Natural killer cell (primary cell): ENCODE measurements around the gene ST3GAL3. TPM values are rescaled to one million over a fixed set of nuclear protein-coding genes. Genes with fewer than 3 reads are reported as not detected.
A peak's percentile ranks its signal among the peaks of the same experiment; 100 is the strongest.

Source experiments
- ATAC-seq, 3 donors: fragments of 150-1000 bp in 2 of 3; fragments of 200-7000 bp in 1 of 3; cut with Tn5 transposase; 1 replicate in 1 of 3; 2 replicates in 2 of 3; pipeline ENCODE4 v1.10.0; 2021; ENCODE audit warnings: mild to moderate bottlenecking in 2 of 3, moderate library complexity in 2 of 3
- DNase-seq, 2 donors: peaks; one replicate each; pipeline versions ENCODE4 v3.0.0 to v3.0.0-alpha.2; 2013 to 2021; ENCODE audit warnings: mixed read lengths in 1 of 2
- H3K27ac ChIP-seq: one replicate; pipeline ENCODE4 v1.5.1; 2013; ENCODE audit warnings: mild to moderate bottlenecking, low read length
- H3K27me3 ChIP-seq: one replicate; pipeline ENCODE4 v1.6.1; 2013; ENCODE audit warnings: low read length; ENCODE audit not compliant: control insufficient read depth, insufficient read depth
- H3K36me3 ChIP-seq: one replicate; pipeline ENCODE4 v1.6.1; 2013; ENCODE audit warnings: low read length; ENCODE audit not compliant: control insufficient read depth, insufficient read depth
- H3K4me1 ChIP-seq: one replicate; pipeline ENCODE4 v1.6.1; 2013; ENCODE audit warnings: low read length; ENCODE audit not compliant: control insufficient read depth, insufficient read depth
- H3K4me3 ChIP-seq: one replicate; pipeline ENCODE4 v1.5.1; 2013; ENCODE audit warnings: low read length
- H3K9me3 ChIP-seq: one replicate; pipeline ENCODE4 v1.6.1; 2013; ENCODE audit warnings: low read length; ENCODE audit not compliant: control insufficient read depth, insufficient read depth
- H3K27ac Mint-ChIP-seq, 2 donors: one replicate each; pipeline ENCODE4 v1.8.0; 2022; ENCODE audit warnings: mild to moderate bottlenecking in 2 of 2, mixed read lengths in 2 of 2, moderate library complexity in 1 of 2
- H3K27me3 Mint-ChIP-seq, 2 donors: one replicate each; pipeline ENCODE4 v1.8.0; 2022; ENCODE audit warnings: low read depth in 2 of 2, mixed read lengths in 2 of 2
- H3K36me3 Mint-ChIP-seq: one replicate; pipeline ENCODE4 v1.8.0; 2022; ENCODE audit warnings: mixed read lengths
- H3K4me1 Mint-ChIP-seq, 2 donors: one replicate each; pipeline ENCODE4 v1.8.0; 2022; ENCODE audit warnings: mixed read lengths in 2 of 2
- H3K4me3 Mint-ChIP-seq: one replicate; pipeline ENCODE4 v1.8.0; 2022; ENCODE audit warnings: mild to moderate bottlenecking, moderate library complexity, mixed read lengths
- H3K9me3 Mint-ChIP-seq, 2 donors: one replicate each; pipeline ENCODE4 v1.8.0; 2022; ENCODE audit warnings: mixed read lengths in 2 of 2
- WGBS: methylation state at CpG from one replicate; pipeline ENCODE4 v1.1.7; 2013; ENCODE audit warnings: missing lambda C conversion rate; ENCODE audit not compliant: insufficient coverage; 5-methylcytosine and 5-hydroxymethylcytosine counted together
- intact Hi-C: fragments of 100-400 bp; cut with micrococcal nuclease; formaldehyde crosslinking; loops from one replicate; pipeline ENCODE4 v1.14.2; 2022
- total RNA-seq, 4 donors: library from RNA; stranded (reverse); fragments of 120-200 nt in 1 of 4; gene quantifications; one replicate each; pipeline versions ENCODE4 v1.2.3 to v1.2.4, GENCODE V29; 2013 to 2022
- TF ChIP-seq, protein P1 (sequence below): fragments of 200-600 bp; IDR thresholded peaks from one replicate; pipeline ENCODE4 v1.8.0; 2022; ENCODE audit warnings: antibody characterized with exemption

Gene ST3GAL3
- total RNA-seq, 3 donors from 2014 or later (not counting 1 experiment from before 2014, with no cell fraction given) = 22.2 to 27.3 (median 22.3) TPM

DNA sequence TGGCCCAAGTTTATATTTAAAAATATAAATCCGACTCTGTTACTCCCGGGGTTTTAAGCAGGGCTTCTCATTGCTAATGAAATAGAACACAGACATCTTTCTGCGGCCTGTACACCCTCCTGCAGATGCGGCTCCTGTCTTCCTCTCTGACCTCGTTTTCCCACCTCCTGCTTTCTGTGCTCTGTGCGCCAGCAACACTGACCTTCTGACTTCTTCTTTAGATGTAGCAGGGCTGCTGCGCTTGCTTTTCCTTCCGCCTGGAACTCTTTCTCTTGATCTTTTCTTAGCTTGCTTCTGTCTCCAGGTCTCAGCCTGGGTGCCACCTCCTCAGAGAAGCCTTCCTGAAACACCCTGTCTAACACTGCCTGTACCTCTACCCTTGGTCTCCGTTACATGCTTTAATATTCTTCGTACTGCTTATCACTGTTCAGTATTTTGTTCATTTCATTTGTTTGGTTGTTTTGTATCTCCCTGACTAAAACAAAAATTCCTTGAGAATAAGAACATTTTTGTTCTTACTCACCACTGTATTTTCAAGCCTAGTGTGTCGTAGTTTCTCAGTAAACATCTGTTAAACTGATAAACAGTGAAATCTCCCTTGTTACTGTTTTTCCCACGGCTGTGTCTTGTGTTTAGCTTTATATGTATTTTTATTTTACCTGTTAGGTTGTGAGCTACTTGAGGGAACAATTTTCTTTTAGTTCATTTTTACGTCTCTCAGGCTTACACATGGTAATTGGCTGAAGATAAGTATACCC, 79.0 kb downstream of the ST3GAL3 start:
- H3K36me3 Mint-ChIP-seq = no peaks in the 10 kb centered on the region
- no peaks in the 10 kb centered on the region for H3K4me1 ChIP-seq
- H3K4me3 ChIP-seq = no peak overlapping the region
- ATAC-seq = no peak
- no peak overlapping the region for H3K27ac ChIP-seq
- no peak overlapping the region for H3K4me3 Mint-ChIP-seq
- no peaks in the 10 kb centered on the region for H3K27me3 Mint-ChIP-seq
- H3K27ac Mint-ChIP-seq = no peak overlapping the region
- intact Hi-C loops = no loop called here
- H3K9me3 ChIP-seq = no peaks in the 10 kb centered on the region
- WGBS = 92% methylated on average over 12 of the region's 13 CpGs
- no peaks in the 10 kb centered on the region for H3K36me3 ChIP-seq
- TF ChIP-seq, protein P1, sequence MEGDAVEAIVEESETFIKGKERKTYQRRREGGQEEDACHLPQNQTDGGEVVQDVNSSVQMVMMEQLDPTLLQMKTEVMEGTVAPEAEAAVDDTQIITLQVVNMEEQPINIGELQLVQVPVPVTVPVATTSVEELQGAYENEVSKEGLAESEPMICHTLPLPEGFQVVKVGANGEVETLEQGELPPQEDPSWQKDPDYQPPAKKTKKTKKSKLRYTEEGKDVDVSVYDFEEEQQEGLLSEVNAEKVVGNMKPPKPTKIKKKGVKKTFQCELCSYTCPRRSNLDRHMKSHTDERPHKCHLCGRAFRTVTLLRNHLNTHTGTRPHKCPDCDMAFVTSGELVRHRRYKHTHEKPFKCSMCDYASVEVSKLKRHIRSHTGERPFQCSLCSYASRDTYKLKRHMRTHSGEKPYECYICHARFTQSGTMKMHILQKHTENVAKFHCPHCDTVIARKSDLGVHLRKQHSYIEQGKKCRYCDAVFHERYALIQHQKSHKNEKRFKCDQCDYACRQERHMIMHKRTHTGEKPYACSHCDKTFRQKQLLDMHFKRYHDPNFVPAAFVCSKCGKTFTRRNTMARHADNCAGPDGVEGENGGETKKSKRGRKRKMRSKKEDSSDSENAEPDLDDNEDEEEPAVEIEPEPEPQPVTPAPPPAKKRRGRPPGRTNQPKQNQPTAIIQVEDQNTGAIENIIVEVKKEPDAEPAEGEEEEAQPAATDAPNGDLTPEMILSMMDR = no peak
- no peaks in the 10 kb centered on the region for H3K27me3 ChIP-seq
- no peaks in the 10 kb centered on the region for H3K9me3 Mint-ChIP-seq
- peaks cover 5 to 11% of the 10 kb centered on the region in 2 donors for H3K4me1 Mint-ChIP-seq
- no peak for DNase-seq

DNA sequence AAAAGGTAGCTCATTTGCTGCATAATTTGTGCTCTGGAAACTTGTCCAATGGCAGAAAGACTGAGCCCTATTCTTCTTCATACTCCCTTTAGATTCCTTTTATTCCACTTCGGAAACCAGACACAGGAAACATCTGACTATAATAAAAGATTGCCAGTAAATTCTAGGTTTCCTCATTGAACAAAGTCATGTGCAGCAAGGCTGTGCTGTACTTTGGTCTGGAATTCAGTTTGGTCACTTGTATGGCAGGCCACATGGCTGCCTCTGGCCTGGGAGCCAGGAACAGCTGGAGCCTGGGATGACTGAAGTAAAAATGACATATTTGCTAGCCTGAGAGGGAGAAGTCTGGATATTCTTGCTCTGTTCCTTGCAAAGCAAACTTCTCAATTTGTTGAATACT, 79.6 kb downstream of the ST3GAL3 start:
- Mint-ChIP-seq H3K4me1 (peaks cover 5 to 9% of the 10 kb centered on the region in 2 donors), H3K4me3 (no peak overlapping the region), H3K9me3 (no peaks in the 10 kb centered on the region), H3K27me3 (no peaks in the 10 kb centered on the region), H3K27ac (no peak overlapping the region), H3K36me3 (no peaks in the 10 kb centered on the region)
- Histone ChIP-seq H3K27me3 (no peaks in the 10 kb centered on the region), H3K4me3 (no peak overlapping the region), H3K27ac (no peak overlapping the region), H3K4me1 (no peaks in the 10 kb centered on the region), H3K36me3 (no peaks in the 10 kb centered on the region), H3K9me3 (no peaks in the 10 kb centered on the region)
- TF ChIP-seq, protein P1 = no peak
- no peak for ATAC-seq
- 25% methylated on average over 1 of the region's 1 CpG for WGBS
- intact Hi-C loops = no loop called here
- DNase-seq = no peak

DNA sequence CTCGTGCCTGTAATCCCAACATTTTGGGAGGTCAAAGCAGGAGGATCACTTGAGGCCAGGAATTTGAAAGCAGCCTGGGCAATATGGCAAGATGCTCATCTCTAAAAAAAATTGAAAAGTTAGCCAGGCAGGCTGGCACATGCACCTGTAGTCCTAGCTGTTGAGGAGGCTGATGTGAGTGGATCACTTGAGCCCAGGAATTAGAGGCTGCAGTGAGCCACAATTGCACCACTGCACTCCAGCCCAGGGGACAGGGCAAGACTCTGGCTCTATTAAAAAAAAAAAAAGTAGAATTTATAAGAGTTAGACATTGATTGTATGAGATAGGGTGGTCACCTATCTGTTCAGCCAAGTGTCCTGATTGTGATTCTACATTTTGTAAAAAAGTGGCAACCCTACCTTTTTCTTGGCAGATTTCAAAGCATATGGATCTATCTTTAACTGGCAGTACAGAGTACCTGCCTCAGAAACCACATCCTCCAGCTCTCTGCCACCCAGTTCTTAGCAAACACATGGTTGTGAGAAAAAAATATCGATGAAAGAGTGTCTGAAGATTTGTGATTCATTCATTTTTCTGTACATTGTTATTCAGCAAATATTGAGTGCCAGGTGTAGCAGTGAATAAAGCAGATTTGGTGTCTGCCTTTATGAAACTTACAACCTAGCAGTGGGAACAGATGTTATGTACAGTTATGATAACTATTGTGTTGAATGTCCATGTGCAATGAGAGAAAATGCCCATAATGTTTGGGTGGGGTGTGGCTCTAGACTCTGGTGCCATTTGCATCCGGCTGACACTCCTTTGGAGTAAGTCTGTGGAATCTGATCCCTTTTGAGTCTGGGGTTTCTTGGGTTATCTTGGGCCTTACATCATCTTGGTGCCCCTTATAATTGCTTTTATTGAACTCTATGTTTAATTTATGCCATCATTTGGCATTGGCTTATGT, 82.5 kb downstream of the ST3GAL3 start:
- H3K27ac ChIP-seq = no peak overlapping the region
- H3K4me3 Mint-ChIP-seq = no peak overlapping the region
- no peaks in the 10 kb centered on the region for H3K36me3 Mint-ChIP-seq

More for the DNA sequence above, 82.5 kb downstream of the ST3GAL3 start:
- H3K27me3 Mint-ChIP-seq = no peaks in the 10 kb centered on the region
- TF ChIP-seq, protein P1 = no peak
- no peaks in the 10 kb centered on the region for H3K9me3 ChIP-seq
- peak in 1 of 2 donors; percentile 44 for DNase-seq
- ATAC-seq = peak in 1 of 3 donors; percentile 55
- 69% methylated on average over 3 of the region's 3 CpGs for WGBS
- H3K27me3 ChIP-seq = no peaks in the 10 kb centered on the region
- H3K4me3 ChIP-seq = no peak overlapping the region
- H3K9me3 Mint-ChIP-seq = no peaks in the 10 kb centered on the region
- no peaks in the 10 kb centered on the region for H3K4me1 ChIP-seq
- no peak overlapping the region for H3K27ac Mint-ChIP-seq
- no peaks in the 10 kb centered on the region for H3K36me3 ChIP-seq
- peaks cover 5 to 6% of the 10 kb centered on the region in 2 donors for H3K4me1 Mint-ChIP-seq
- intact Hi-C loops = no loop called here
